GM12864 (cell line): Measurements from ENCODE around the gene BMAL1.

Experiments
- DNase-seq: peaks from one replicate; pipeline ENCODE4 v3.0.0-alpha.2; 2011; ENCODE audit warnings: low read depth
- H3K4me3 ChIP-seq: 2 replicates; pipeline ENCODE4 v1.5.1; 2011; ENCODE audit warnings: mild to moderate bottlenecking, low read depth, low read length, control low read depth
- CTCF ChIP-seq: IDR thresholded peaks from 2 replicates; pipeline ENCODE4 v1.5.1; 2011; ENCODE audit warnings: low read depth, mild to moderate bottlenecking, moderate library complexity, low read length, control low read depth, inconsistent platforms; ENCODE audit errors: missing control alignments

BMAL1 gene

GRCh38 chr11:13260963-13261588 lies 16.5 kb upstream of the BMAL1 start:
- no peak for TF ChIP-seq CTCF
- H3K4me3 ChIP-seq: no peak overlapping the region
- no peak for DNase-seq

- TF ChIP-seq CTCF: no peak
- no peak overlapping the region for H3K4me3 ChIP-seq
- DNase-seq: no peak
Observed at GRCh38 chr11:13261591-13262061, 16.0 kb upstream of the BMAL1 start.

- no peak for DNase-seq
- no peak overlapping the region for H3K4me3 ChIP-seq
- no peak for TF ChIP-seq CTCF
Observed at GRCh38 chr11:13262096-13262495, 15.5 kb upstream of the BMAL1 start.

- TF ChIP-seq CTCF: no peak
- DNase-seq: no peak
- H3K4me3 ChIP-seq: no peak overlapping the region
Observed at GRCh38 chr11:13268791-13269190, 8.8 kb upstream of the BMAL1 start.

GRCh38 chr11:13269775-13270174 lies 7.8 kb upstream of the BMAL1 start:
- no peak for DNase-seq
- H3K4me3 ChIP-seq: no peak overlapping the region
- TF ChIP-seq CTCF: no peak

GRCh38 chr11:13271060-13271693 lies 6.4 kb upstream of the BMAL1 start:
- H3K4me3 ChIP-seq: no peak overlapping the region
- no peak for TF ChIP-seq CTCF
- DNase-seq: no peak

- TF ChIP-seq CTCF: no peak
- H3K4me3 ChIP-seq: peak overlapping the region; percentile 56
- DNase-seq: no peak
Observed at GRCh38 chr11:13276454-13276831, 1.1 kb upstream of the BMAL1 start.
